ENCODE measurements around the gene MPPED1. TPM values are rescaled to one million over a fixed set of nuclear protein-coding genes. Genes with fewer than 3 reads are reported as not detected.

The MPPED1 gene
- total and polyA plus RNA-seq, 2 of the 13 experiments (the other 11 are each of a cell fraction or from before 2014, with no cell fraction given): 0.77 TPM; not detected in 1

DNA sequence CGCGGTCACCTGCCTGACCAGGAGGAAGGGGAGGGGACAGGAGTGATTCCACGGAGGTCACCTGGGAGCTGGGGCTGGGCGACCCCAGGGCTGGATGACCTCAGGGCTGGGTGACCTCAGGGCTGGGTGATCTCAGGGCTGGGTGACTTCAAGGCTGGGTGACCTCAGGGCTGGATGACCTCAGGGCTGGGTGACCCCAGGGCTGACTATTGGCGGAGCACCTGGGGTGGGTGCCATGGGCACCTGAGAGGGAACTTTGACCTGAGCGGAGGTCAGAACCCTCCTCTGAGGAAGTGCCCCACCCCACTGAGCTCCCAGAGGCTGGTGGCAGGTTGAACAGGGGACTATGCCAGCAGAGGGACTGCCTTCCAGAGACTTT, 11.8 kb upstream of the MPPED1 start:
- Histone ChIP-seq H3K4me2 (ENCODE audit: low read depth, low read length) (no peak overlapping the region), H2AFZ (ENCODE audit: low read length) (no peak overlapping the region), H3K36me3 (replicated peaks in 1 of 2; ENCODE audit: control insufficient read depth in 1 of 2, insufficient read depth in 2 of 2, low read length in 2 of 2) (no peaks in the 10 kb centered on the region), H3K4me3 (replicated peaks in 1 of 3; ENCODE audit: insufficient read depth in 1 of 3, low read depth in 2 of 3, low read length in 3 of 3) (no peak overlapping the region), H3K9me3 (ENCODE audit: low read length) (no peaks in the 10 kb centered on the region), H4K20me1 (ENCODE audit: insufficient read depth, low read length) (no peaks in the 10 kb centered on the region), H3K9ac (ENCODE audit: insufficient read depth, low read depth, low read length) (no peak overlapping the region), H3K79me2 (ENCODE audit: insufficient read depth, low read length) (no peaks in the 10 kb centered on the region), H3K27ac (ENCODE audit: extremely low read length, insufficient read depth, low read length) (no peak overlapping the region), H3K4me1 (ENCODE audit: insufficient read depth, low read length) (peaks cover 88% of the 10 kb centered on the region), H3K27me3 (ENCODE audit: control insufficient read depth in 1 of 2, insufficient read depth in 2 of 2, low read length in 2 of 2) (peaks cover 0 to 3% of the 10 kb centered on the region in 2 experiments; a peak in 1 of 5 replicates)
- intact Hi-C loops (cut with micrococcal nuclease; ENCODE audit: unreplicated experiment) (no loop called here), in situ Hi-C loops (cut with HindIII; ENCODE audit: extremely low pct_ligation_motif_present, low pct_unique_long_range_greater_than_20kb) (no loop called here)
- BruUV-seq (replicated peaks): no TSS peak
- WGBS (ENCODE audit: low lambda C conversion rate): 12% methylated on average over 3 of the region's 6 CpGs
- ChIA-PET CTCF (ENCODE audit: low intra/inter-chr PET ratio, low total read pairs) (no interaction called here), POLR2A (interaction anchor here (1.8 kb wide), 1 partner anchor 8 kb away, joined by 5 read pairs; no protein-coding TSS in a partner anchor)
- no peak for DNase-seq (ENCODE audit: low spot score)
- no peak for FAIRE-seq
- no peak for ATAC-seq
- TF ChIP-seq NR2F6 (IDR thresholded peaks at IDR 0.05): peak; percentile 64
- TF ChIP-seq NR2F6 (CRISPR knock-in tag; IDR thresholded peaks at IDR 0.05): no peak
- no peak for TF ChIP-seq SRY (CRISPR knock-in tag; IDR thresholded peaks at IDR 0.05)
- TF ChIP-seq NR2F1 (CRISPR knock-in tag; IDR thresholded peaks at IDR 0.05): peak in 1 of 2 experiments; percentile 10; a peak in 1 of 4 replicates
- TF ChIP-seq MXI1 (IDR thresholded peaks at IDR 0.05; ENCODE audit: borderline replicate concordance, low read depth, low read length): no peak
- TF ChIP-seq ZNF709 (CRISPR knock-in tag; IDR thresholded peaks at IDR 0.05): no peak
- peak; percentile 20 for TF ChIP-seq TEAD3 (CRISPR knock-in tag; optimal IDR thresholded peaks at IDR 0.05; ENCODE audit: borderline replicate concordance)
- no peak for TF ChIP-seq ZNF451 (CRISPR knock-in tag; IDR thresholded peaks at IDR 0.05)
- TF ChIP-seq, protein P1, sequence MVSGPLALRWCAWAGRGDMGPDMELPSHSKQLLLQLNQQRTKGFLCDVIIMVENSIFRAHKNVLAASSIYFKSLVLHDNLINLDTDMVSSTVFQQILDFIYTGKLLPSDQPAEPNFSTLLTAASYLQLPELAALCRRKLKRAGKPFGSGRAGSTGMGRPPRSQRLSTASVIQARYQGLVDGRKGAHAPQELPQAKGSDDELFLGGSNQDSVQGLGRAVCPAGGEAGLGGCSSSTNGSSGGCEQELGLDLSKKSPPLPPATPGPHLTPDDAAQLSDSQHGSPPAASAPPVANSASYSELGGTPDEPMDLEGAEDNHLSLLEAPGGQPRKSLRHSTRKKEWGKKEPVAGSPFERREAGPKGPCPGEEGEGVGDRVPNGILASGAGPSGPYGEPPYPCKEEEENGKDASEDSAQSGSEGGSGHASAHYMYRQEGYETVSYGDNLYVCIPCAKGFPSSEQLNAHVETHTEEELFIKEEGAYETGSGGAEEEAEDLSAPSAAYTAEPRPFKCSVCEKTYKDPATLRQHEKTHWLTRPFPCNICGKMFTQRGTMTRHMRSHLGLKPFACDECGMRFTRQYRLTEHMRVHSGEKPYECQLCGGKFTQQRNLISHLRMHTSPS (CRISPR knock-in tag; IDR thresholded peaks at IDR 0.05; ENCODE audit: low read depth): 0 out of 2 replicates have a peak, but pooled peaks have one; percentile 21
- no peak for TF ChIP-seq ZNF530 (CRISPR knock-in tag; IDR thresholded peaks at IDR 0.05; ENCODE audit: low read depth)
- no peak for TF ChIP-seq KLF6 (CRISPR knock-in tag; IDR thresholded peaks at IDR 0.05)
- no peak for TF ChIP-seq ATF6 (CRISPR knock-in tag; conservative IDR thresholded peaks at IDR 0.05)
- peak; percentile 91 for TF ChIP-seq ZNF317 (CRISPR knock-in tag; IDR thresholded peaks at IDR 0.05)
- TF ChIP-seq ZNF772 (CRISPR knock-in tag; IDR thresholded peaks at IDR 0.05): no peak
- TF ChIP-seq, protein P2, sequence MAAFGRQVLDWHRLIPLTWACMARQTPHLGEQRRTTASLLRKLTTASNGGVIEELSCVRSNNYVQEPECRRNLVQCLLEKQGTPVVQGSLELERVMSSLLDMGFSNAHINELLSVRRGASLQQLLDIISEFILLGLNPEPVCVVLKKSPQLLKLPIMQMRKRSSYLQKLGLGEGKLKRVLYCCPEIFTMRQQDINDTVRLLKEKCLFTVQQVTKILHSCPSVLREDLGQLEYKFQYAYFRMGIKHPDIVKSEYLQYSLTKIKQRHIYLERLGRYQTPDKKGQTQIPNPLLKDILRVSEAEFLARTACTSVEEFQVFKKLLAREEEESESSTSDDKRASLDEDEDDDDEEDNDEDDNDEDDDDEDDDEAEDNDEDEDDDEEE (CRISPR knock-in tag; IDR thresholded peaks at IDR 0.05): no peak
- TF ChIP-seq, protein P3, sequence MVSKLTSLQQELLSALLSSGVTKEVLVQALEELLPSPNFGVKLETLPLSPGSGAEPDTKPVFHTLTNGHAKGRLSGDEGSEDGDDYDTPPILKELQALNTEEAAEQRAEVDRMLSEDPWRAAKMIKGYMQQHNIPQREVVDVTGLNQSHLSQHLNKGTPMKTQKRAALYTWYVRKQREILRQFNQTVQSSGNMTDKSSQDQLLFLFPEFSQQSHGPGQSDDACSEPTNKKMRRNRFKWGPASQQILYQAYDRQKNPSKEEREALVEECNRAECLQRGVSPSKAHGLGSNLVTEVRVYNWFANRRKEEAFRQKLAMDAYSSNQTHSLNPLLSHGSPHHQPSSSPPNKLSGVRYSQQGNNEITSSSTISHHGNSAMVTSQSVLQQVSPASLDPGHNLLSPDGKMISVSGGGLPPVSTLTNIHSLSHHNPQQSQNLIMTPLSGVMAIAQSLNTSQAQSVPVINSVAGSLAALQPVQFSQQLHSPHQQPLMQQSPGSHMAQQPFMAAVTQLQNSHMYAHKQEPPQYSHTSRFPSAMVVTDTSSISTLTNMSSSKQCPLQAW (CRISPR knock-in tag; IDR thresholded peaks at IDR 0.05): peak; percentile 35; the same call in 1 of the 2 replicates
- TF ChIP-seq NR2C2 (CRISPR knock-in tag; IDR thresholded peaks at IDR 0.05; ENCODE audit: borderline replicate concordance): peak; percentile 63; the same call in 1 of the 2 replicates
- peak; percentile 33; the same call in 1 of the 2 replicates for TF ChIP-seq SPEN (CRISPR knock-in tag; IDR thresholded peaks at IDR 0.05; ENCODE audit: low read depth)
